GM19372 (cell line): Measurements from ENCODE around the gene ARL1.
A peak's percentile ranks its signal among the peaks of the same experiment; 100 is the strongest.
"Not testable (repeated sequence)": the region's sequence is repeated elsewhere in the genome, so short reads cannot be mapped to it uniquely, and the experiment has no call there.

Source experiments
- ATAC-seq: cut with Tn5 transposase; IDR thresholded peaks from one replicate; pipeline ENCODE4 v1.9.1; 2021; ENCODE audit warnings: mild to moderate bottlenecking, low read depth, moderate library complexity; ENCODE audit not compliant: unreplicated experiment

ARL1 gene

GRCh38 chr12:101407436-101408345, at the start of gene ARL1:
TSS of gene ARL1 (minus strand) at chr12:101407772. CDS start at chr12:101407645, 127 bp downstream.
- peak; percentile 75 for ATAC-seq

- no peak for ATAC-seq
Measured at GRCh38 chr12:101455685-101456084, 48.1 kb upstream of the ARL1 start.

GRCh38 chr12:101441461-101442224, 34.1 kb upstream of the ARL1 start:
- no peak for ATAC-seq

GRCh38 chr12:101439236-101439635, 31.7 kb upstream of the ARL1 start:
- no peak for ATAC-seq

- no peak for ATAC-seq
Measured at GRCh38 chr12:101436136-101436535, 28.6 kb upstream of the ARL1 start.

- ATAC-seq: no peak
Measured at GRCh38 chr12:101430456-101430855, 22.9 kb upstream of the ARL1 start.

- ATAC-seq: no peak
Measured at GRCh38 chr12:101424620-101425019, 17.0 kb upstream of the ARL1 start.

- ATAC-seq: not testable (repeated sequence)
Measured at GRCh38 chr12:101422066-101422465, 14.5 kb upstream of the ARL1 start.

GRCh38 chr12:101415228-101415627, 7.7 kb upstream of the ARL1 start:
- no peak for ATAC-seq

- ATAC-seq: no peak
Measured at GRCh38 chr12:101414533-101415119, 7.1 kb upstream of the ARL1 start.

GRCh38 chr12:101410169-101410568, 2.6 kb upstream of the ARL1 start:
- ATAC-seq: not testable (repeated sequence)

- peak; percentile 28 for ATAC-seq
Measured at GRCh38 chr12:101407049-101407435, 530 bp downstream of the ARL1 start.

GRCh38 chr12:101391181-101391580, 16.4 kb downstream of the ARL1 start:
- ATAC-seq: not testable (repeated sequence)

GRCh38 chr12:101379149-101379548, 28.4 kb downstream of the ARL1 start:
- ATAC-seq: no peak

- ATAC-seq: no peak
Measured at GRCh38 chr12:101375573-101375972, 32.0 kb downstream of the ARL1 start.

- no peak for ATAC-seq
Measured at GRCh38 chr12:101372431-101372830, 35.1 kb downstream of the ARL1 start.

- no peak for ATAC-seq
Measured at GRCh38 chr12:101368016-101368415, 39.6 kb downstream of the ARL1 start.

- no peak for ATAC-seq
Measured at GRCh38 chr12:101361455-101361854, 46.1 kb downstream of the ARL1 start.

GRCh38 chr12:101356794-101357193, 50.8 kb downstream of the ARL1 start:
- ATAC-seq: no peak

- ATAC-seq: no peak
Measured at GRCh38 chr12:101351682-101352081, 55.9 kb downstream of the ARL1 start.

- ATAC-seq: no peak
Measured at GRCh38 chr12:101343893-101344292, 63.7 kb downstream of the ARL1 start.
